Measurements from ENCODE around the gene IGSF3. TPM values are rescaled to one million over a fixed set of nuclear protein-coding genes. Genes with fewer than 3 reads are reported as not detected.

Gene IGSF3
- polyA plus RNA-seq, 3 donors: 0.07 to 0.12 TPM; not detected in 1

DNA sequence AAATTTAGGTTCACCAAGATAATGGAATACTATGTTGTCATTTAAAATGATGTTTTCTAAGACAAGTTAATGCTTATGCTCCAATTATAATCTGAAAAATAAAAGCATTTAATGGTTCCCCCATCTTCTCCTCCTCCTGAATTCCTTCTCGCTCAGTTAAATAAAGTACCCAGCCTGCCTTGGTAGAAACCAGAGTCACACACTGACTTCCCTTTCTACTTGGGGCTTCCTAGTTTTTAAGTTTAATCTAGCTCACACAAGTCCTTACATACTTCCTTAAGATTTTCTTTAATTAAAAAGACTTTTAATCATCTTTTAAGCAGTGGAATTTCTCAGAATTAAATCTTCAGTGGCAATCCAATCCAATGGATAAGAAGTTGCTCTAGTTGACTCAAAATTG, 129.6 kb downstream of the IGSF3 start:
- H3K27me3 Mint-ChIP-seq (ENCODE audit: low read depth in 3 of 3): peaks cover 0 to 3% (median 2%) of the 10 kb centered on the region in 3 donors
- 0% methylated on average over 1 of the region's 1 CpG for WGBS (ENCODE audit: insufficient coverage)
- Histone ChIP-seq H2AFZ (ENCODE audit: insufficient read depth, low read depth, low read length, poor library complexity, severe bottlenecking) (no peak overlapping the region), H4K20me1 (ENCODE audit: insufficient read depth, low read length) (no peaks in the 10 kb centered on the region), H3K4me1 (ENCODE audit: control insufficient read depth in 1 of 2, insufficient read depth in 2 of 2, low read length in 2 of 2) (peaks cover 58 to 64% of the 10 kb centered on the region in 2 donors), H3K36me3 (replicated peaks in 1 of 2; ENCODE audit: control insufficient read depth in 1 of 2, insufficient read depth in 2 of 2, low read length in 2 of 2) (peaks cover 38 to 61% of the 10 kb centered on the region in 2 donors), H3K4me2 (replicated peaks; ENCODE audit: extremely low read depth, low read length, poor library complexity, severe bottlenecking) (peak overlapping the region; percentile 19), H3K9ac (ENCODE audit: insufficient read depth, low read length, poor library complexity, severe bottlenecking) (peak overlapping the region; percentile 30), H3K4me3 (replicated peaks in 1 of 3; ENCODE audit: low read depth in 2 of 3, low read length in 3 of 3) (peak overlapping the region in 1 of 3 experiments; percentile 26), H3K27me3 (ENCODE audit: control insufficient read depth in 2 of 2, insufficient read depth in 2 of 2, low read length in 2 of 2) (no peaks in the 10 kb centered on the region), H3K79me2 (ENCODE audit: insufficient read depth, low read length) (peaks cover 47% of the 10 kb centered on the region), H3K9me3 (replicated peaks in 1 of 2; ENCODE audit: control insufficient read depth in 1 of 2, insufficient read depth in 1 of 2, low read length in 2 of 2) (no peaks in the 10 kb centered on the region), H3K27ac (ENCODE audit: low read depth in 1 of 2, low read length in 2 of 2) (peak overlapping the region; percentile 62 to 94)
- no peak for TF ChIP-seq CTCF (IDR thresholded peaks at IDR 0.05)
- H3K36me3 Mint-ChIP-seq: peaks cover 62 to 69% of the 10 kb centered on the region in 2 donors
- peaks cover 64% of the 10 kb centered on the region for H3K4me1 Mint-ChIP-seq
- peak overlapping the region; percentile 83 to 97 (median 95) for H3K27ac Mint-ChIP-seq
- intact Hi-C loops (cut with micrococcal nuclease): loop anchor here in 1 of 2 donors (2.0 to 10.0 kb wide), 3 partner anchors 33 to 163 kb away; partner anchors contain the start of genes ATP1A1 and CD58
- peak; percentile 45 to 65 (median 62) for DNase-seq
- H3K4me3 Mint-ChIP-seq: peak overlapping the region in 1 of 2 donors; percentile 24
- H3K9me3 Mint-ChIP-seq: peaks cover 0 to 5% (median 0%) of the 10 kb centered on the region in 7 donors

GRCh38 chr1:116537040-116537831, 130.3 kb downstream of the IGSF3 start:
- H3K9me3 Mint-ChIP-seq: peaks cover 0 to 5% (median 0%) of the 10 kb centered on the region in 7 donors
- H3K36me3 Mint-ChIP-seq: peaks cover 57 to 66% of the 10 kb centered on the region in 2 donors
- Histone ChIP-seq H3K4me1 (ENCODE audit: control insufficient read depth in 1 of 2, insufficient read depth in 2 of 2, low read length in 2 of 2) (peaks cover 65 to 70% of the 10 kb centered on the region in 2 donors), H3K27ac (ENCODE audit: low read depth in 1 of 2, low read length in 2 of 2) (peak overlapping the region; percentile 41 to 94), H2AFZ (ENCODE audit: insufficient read depth, low read depth, low read length, poor library complexity, severe bottlenecking) (no peak overlapping the region), H4K20me1 (ENCODE audit: insufficient read depth, low read length) (peaks cover 2% of the 10 kb centered on the region), H3K9ac (ENCODE audit: insufficient read depth, low read length, poor library complexity, severe bottlenecking) (no peak overlapping the region), H3K4me2 (replicated peaks; ENCODE audit: extremely low read depth, low read length, poor library complexity, severe bottlenecking) (peak overlapping the region; percentile 19), H3K4me3 (replicated peaks in 1 of 3; ENCODE audit: low read depth in 2 of 3, low read length in 3 of 3) (no peak overlapping the region), H3K36me3 (replicated peaks in 1 of 2; ENCODE audit: control insufficient read depth in 1 of 2, insufficient read depth in 2 of 2, low read length in 2 of 2) (peaks cover 31 to 54% of the 10 kb centered on the region in 2 donors), H3K27me3 (ENCODE audit: control insufficient read depth in 2 of 2, insufficient read depth in 2 of 2, low read length in 2 of 2) (no peaks in the 10 kb centered on the region), H3K9me3 (replicated peaks in 1 of 2; ENCODE audit: control insufficient read depth in 1 of 2, insufficient read depth in 1 of 2, low read length in 2 of 2) (no peaks in the 10 kb centered on the region), H3K79me2 (ENCODE audit: insufficient read depth, low read length) (peaks cover 41% of the 10 kb centered on the region)
- intact Hi-C loops (cut with micrococcal nuclease): loop anchor here in 1 of 2 donors (5.0 to 10.0 kb wide), 2 partner anchors 35 to 162 kb away; partner anchors contain the start of genes ATP1A1 and CD58
- peak overlapping the region; percentile 83 to 97 (median 95) for H3K27ac Mint-ChIP-seq
- TF ChIP-seq CTCF (IDR thresholded peaks at IDR 0.05): no peak
- no peak overlapping the region for H3K4me3 Mint-ChIP-seq
- peak; percentile 93 to 99 (median 95) for DNase-seq
- 100% methylated on average over 1 of the region's 3 CpGs for WGBS (ENCODE audit: insufficient coverage)
- H3K4me1 Mint-ChIP-seq: peaks cover 66% of the 10 kb centered on the region
- H3K27me3 Mint-ChIP-seq (ENCODE audit: low read depth in 3 of 3): peaks cover 0 to 3% (median 2%) of the 10 kb centered on the region in 3 donors
